ENCODE data around the gene LIMA1. TPM values are rescaled to one million over a fixed set of nuclear protein-coding genes. Genes with fewer than 3 reads are reported as not detected.
A peak's percentile ranks its signal among the peaks of the same experiment; 100 is the strongest.

Gene LIMA1
- total RNA-seq, 4 donors from 2014 or later: 53.0 to 75.4 (median 66.7) TPM

DNA sequence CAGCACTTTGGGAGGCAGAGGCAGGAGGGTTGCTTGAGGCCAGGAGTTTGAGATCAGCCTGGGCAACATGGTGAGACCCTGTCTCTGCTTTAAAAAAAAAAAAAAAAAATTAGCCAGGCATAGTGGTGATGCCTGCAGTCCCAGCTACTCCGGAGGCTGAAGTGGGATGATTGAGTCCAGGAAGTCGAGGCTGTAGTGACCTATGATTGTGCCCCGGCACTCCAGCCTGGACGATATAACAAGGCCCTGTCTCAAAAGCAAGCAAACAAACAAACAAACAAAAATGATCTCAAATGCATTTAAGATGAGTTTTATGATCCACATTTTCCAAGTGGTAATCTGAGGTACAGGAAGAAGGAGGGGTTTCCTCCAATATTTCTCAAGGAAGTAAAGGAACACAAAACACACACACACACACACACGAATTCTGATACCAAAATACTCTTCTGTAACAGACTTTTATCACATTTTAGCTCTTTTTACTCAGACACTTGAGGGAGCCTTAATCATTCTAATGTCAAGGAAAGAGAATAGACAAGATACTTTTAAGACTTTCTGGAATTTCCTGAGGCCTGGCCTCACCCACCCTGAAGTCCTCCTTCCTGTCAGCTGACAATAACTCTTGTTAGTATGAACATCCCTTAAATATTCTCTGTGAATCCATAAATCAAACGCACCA lies 71.8 kb downstream of the LIMA1 start:
- no peak for TF ChIP-seq POLR2A (IDR thresholded peaks at IDR 0.05)
- TF ChIP-seq, protein P1, sequence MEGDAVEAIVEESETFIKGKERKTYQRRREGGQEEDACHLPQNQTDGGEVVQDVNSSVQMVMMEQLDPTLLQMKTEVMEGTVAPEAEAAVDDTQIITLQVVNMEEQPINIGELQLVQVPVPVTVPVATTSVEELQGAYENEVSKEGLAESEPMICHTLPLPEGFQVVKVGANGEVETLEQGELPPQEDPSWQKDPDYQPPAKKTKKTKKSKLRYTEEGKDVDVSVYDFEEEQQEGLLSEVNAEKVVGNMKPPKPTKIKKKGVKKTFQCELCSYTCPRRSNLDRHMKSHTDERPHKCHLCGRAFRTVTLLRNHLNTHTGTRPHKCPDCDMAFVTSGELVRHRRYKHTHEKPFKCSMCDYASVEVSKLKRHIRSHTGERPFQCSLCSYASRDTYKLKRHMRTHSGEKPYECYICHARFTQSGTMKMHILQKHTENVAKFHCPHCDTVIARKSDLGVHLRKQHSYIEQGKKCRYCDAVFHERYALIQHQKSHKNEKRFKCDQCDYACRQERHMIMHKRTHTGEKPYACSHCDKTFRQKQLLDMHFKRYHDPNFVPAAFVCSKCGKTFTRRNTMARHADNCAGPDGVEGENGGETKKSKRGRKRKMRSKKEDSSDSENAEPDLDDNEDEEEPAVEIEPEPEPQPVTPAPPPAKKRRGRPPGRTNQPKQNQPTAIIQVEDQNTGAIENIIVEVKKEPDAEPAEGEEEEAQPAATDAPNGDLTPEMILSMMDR (IDR thresholded peaks at IDR 0.05): no peak
- DNase-seq: no peak
- Histone ChIP-seq H3K27me3 (no peaks in the 10 kb centered on the region), H3K4me1 (peaks cover 0 to 8% of the 10 kb centered on the region in 2 donors), H3K36me3 (no peaks in the 10 kb centered on the region), H3K9me3 (no peaks in the 10 kb centered on the region), H3K4me3 (replicated peaks in 1 of 3) (no peak overlapping the region), H3K27ac (peak overlapping the region; percentile 23 to 39 (median 35))
- intact Hi-C loops (cut with DNase I): no loop called here
- 74 to 77% methylated on average over 6 of the region's 6 CpGs for WGBS, 2 donors

DNA sequence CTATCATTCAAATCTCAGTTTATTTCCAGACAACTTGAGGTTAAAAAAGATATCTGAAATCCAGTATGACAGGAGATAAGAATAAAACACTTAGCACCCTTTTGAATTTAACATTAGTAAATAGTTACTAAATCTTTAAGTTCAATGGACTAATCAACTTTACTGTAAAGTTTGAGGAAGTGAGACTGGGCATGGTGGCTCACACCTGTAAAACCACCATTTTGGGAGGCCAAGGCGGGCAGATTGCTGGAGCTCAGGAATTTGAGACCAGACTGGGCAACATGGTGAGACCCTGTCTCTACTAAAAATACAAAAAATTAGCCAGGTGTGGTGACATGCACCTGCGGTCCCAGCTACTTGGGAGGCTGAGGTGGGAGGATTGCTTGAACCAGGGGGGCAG lies 75.9 kb downstream of the LIMA1 start:
- Histone ChIP-seq H3K27ac (no peak overlapping the region), H3K9me3 (no peaks in the 10 kb centered on the region), H3K36me3 (peaks cover 0 to 13% of the 10 kb centered on the region in 2 donors), H3K4me1 (peaks cover 0 to 14% of the 10 kb centered on the region in 2 donors), H3K4me3 (replicated peaks in 1 of 3) (no peak overlapping the region), H3K27me3 (no peaks in the 10 kb centered on the region)
- intact Hi-C loops (cut with DNase I): no loop called here
- DNase-seq: no peak
- TF ChIP-seq POLR2A (IDR thresholded peaks at IDR 0.05): no peak
- TF ChIP-seq, protein P1 (IDR thresholded peaks at IDR 0.05): no peak
- 93 to 100% methylated on average over 2 of the region's 2 CpGs for WGBS, 2 donors

DNA sequence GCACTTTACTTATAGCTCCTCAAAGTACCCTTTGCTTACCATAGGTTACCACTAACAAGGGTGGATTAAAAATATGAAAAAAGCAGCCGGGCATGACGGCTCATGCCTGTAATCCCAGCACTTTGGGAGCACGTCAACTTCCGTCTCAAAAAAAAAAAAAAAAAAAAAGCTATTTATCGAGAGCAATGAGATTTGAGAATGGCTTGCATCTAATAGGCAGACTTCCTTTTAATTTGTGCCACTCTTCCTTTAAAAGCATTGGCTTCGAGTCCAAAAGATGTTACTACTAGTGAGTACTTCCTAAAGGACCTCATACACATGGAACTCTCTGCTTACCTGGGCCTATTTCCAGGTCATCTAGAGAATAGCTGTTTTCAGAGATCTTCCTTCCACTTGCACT lies 77.7 kb downstream of the LIMA1 start:
- Histone ChIP-seq H3K9me3 (no peaks in the 10 kb centered on the region), H3K27me3 (no peaks in the 10 kb centered on the region), H3K4me1 (peaks cover 6 to 17% of the 10 kb centered on the region in 2 donors), H3K27ac (no peak overlapping the region), H3K36me3 (peaks cover 0 to 13% of the 10 kb centered on the region in 2 donors), H3K4me3 (replicated peaks in 1 of 3) (no peak overlapping the region)
- no peak for DNase-seq
- intact Hi-C loops (cut with DNase I): no loop called here
- 92 to 94% methylated on average over 6 of the region's 6 CpGs for WGBS, 2 donors
- TF ChIP-seq, protein P1 (IDR thresholded peaks at IDR 0.05): no peak
- TF ChIP-seq POLR2A (IDR thresholded peaks at IDR 0.05): no peak

DNA sequence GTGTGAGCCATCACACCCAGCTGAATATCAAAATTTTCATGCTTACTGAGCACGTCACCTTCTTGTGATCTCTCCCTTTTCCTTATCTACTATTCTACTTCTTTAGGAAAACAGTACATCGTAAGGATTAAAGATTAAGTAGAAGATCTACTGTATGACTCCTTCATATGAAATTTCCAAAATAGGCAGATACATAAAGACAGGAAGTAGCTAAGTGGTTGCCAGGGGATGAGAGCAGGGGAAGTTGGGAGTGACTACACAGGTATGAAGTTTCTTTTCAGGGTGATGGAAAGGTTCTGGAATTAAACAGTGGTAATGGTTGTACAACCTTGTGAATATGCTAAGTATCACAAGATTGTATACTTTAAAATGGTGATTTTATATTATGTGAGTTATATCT lies 79.6 kb downstream of the LIMA1 start:
- Histone ChIP-seq H3K4me1 (peaks cover 6 to 14% of the 10 kb centered on the region in 2 donors), H3K4me3 (replicated peaks in 1 of 3) (no peak overlapping the region), H3K27ac (no peak overlapping the region), H3K27me3 (no peaks in the 10 kb centered on the region), H3K36me3 (peaks cover 0 to 24% of the 10 kb centered on the region in 2 donors), H3K9me3 (no peaks in the 10 kb centered on the region)
- intact Hi-C loops (cut with DNase I): no loop called here
- 98 to 99% methylated on average over 2 of the region's 2 CpGs for WGBS, 2 donors
- no peak for TF ChIP-seq POLR2A (IDR thresholded peaks at IDR 0.05)
- no peak for DNase-seq

DNA sequence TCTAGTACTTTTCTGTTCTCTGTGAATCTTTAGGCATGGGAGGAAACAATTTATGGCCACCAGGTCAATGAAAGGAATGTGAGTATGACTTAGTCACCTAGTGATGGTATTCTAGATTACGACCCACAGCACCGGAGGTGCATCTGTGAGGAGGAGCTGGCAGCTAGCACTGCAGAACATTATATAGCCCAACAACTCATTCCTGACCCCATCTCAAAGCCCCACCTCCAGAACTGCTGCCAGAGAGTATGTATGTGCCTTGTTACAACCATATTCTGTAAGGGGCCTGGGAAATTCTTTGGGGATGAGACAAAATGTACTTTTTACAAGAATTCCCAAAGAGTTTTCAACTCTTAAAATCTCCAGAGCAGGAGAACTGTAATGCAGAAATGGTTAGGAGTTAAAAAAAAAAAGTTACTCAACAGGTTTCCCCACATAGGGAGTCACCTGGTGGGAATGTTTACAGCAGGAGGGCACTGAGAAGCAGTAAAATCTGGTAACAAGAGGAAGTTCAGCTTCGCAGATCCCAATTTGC lies 81.3 kb downstream of the LIMA1 start:
- H3K27ac ChIP-seq: peak overlapping the region; percentile 56 to 78 (median 72)

More for the DNA sequence above, 81.3 kb downstream of the LIMA1 start:
- Histone ChIP-seq H3K36me3 (peaks cover 0 to 24% of the 10 kb centered on the region in 2 donors), H3K4me3 (replicated peaks in 1 of 3) (no peak overlapping the region), H3K9me3 (no peaks in the 10 kb centered on the region), H3K27me3 (no peaks in the 10 kb centered on the region), H3K4me1 (peaks cover 6 to 14% of the 10 kb centered on the region in 2 donors)
- intact Hi-C loops (cut with DNase I): no loop called here
- WGBS, 2 donors: 40 to 42% methylated on average over 3 of the region's 3 CpGs
- DNase-seq: peak; percentile 33 to 36
- TF ChIP-seq, protein P1 (IDR thresholded peaks at IDR 0.05): peak in 1 of 6 experiments; percentile 16
- TF ChIP-seq POLR2A (IDR thresholded peaks at IDR 0.05): no peak

All from thyroid gland (tissue), 4 donors.